ENCODE results near the gene AFG1L.
"Not testable (repeated sequence)": the region's sequence is repeated elsewhere in the genome, so short reads cannot be mapped to it uniquely, and the experiment has no call there.

AFG1L gene

DNA sequence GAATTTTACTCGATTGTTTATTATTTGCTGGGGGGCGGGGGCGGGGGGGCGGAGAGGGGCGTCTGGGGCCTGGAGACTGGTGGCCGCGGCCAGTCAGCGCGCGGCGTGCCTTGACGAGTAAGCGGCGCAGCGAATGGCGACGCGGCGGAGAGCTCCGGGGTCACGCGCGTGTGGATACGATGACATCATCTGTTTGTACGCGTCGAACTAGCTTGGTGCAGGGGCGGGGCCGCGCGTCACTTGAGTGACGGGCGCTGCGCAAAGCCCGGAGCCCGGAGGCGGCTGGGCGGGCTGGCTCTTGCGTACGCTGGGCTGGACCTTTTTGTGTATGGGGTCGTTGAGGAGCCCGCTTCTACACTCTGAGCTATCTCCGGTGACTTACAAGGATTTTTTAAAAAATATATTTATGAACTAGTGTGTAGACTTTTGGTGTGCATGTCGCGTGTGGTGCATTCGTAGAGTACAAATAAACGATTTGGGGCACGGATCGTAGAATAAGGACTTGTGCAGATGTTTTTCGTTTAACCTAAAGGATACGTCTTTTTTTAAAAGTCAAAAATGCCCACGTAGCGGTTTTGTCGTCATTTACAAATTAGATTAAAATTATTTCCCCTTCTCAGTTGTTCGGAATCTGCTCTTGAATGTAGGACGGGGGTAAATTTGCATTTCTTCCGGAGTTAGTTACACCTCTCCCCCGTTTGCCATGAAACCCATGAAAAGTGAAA is 263.7 kb downstream of the AFG1L start:
- DNase-seq (ENCODE audit: low spot score): peak; percentile 85

DNA sequence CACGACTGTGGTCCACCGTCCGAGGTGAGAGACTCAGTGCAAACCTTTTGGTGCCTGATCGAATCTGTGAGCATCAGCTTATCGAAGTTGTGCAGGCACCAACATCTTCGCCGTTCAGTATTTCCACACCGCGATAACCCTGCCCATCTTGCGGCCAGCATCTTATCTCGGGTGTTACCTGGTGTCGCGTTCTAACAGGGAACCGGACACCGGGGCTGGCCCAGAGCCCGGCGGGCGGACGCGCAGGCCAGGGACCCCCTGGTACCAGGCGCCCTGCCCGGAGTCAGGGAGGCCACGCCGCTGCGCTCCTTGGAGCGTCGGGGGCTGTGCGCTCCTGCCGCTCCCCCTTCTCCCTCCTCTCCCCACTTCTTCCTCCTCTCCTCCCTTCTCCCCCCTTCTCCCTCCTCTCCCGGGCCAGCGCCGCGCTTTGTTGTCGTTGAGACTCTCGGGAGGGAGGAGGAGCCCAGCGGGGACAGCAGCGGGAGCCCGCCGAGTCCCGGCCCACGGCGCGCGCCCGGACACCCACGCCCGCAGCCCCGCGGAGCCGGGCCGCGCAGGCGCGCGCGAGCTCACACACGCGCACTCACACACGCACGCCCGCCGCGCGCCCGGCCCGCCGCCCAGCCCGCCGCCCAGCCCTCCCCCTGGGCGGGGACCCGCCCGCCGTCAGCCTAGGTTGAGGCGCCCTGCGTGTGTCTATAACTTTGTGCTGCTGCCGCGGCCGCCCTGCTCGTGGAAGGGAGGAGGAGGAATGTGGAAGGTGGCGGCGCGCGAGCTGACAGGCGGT is 264.4 kb downstream of the AFG1L start:
- DNase-seq (ENCODE audit: low spot score): peak; percentile 70

DNA sequence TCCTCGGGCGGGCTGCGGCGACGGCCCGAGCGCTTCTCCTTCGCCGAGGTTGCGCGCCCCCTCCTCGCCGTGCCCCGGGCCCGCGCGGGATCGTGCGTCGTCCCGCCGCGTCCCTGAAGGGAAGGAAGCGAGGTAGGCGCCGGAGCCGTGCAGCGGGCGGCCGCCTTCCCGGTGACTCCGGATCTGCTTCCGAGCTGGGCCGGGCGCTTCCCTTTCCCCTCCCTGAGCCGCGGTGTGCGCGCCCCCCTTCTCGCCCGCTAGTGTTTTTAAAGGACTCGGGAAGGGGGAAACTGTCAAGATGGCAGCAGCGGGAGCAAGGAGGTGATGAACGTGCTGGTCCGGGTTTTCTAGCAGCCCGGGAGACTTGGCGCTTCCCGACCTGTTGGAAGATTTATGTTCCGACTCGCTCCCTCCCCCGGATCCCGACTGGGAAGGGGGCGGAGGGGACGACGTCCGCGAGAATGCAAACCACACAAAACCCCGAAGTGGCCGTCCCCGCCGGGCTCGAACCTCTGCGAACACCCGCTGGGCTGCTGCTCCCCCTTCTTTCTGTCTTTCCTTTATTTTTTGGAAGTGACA is 265.1 kb downstream of the AFG1L start:
- peak; percentile 33 for DNase-seq (ENCODE audit: low spot score)

DNA sequence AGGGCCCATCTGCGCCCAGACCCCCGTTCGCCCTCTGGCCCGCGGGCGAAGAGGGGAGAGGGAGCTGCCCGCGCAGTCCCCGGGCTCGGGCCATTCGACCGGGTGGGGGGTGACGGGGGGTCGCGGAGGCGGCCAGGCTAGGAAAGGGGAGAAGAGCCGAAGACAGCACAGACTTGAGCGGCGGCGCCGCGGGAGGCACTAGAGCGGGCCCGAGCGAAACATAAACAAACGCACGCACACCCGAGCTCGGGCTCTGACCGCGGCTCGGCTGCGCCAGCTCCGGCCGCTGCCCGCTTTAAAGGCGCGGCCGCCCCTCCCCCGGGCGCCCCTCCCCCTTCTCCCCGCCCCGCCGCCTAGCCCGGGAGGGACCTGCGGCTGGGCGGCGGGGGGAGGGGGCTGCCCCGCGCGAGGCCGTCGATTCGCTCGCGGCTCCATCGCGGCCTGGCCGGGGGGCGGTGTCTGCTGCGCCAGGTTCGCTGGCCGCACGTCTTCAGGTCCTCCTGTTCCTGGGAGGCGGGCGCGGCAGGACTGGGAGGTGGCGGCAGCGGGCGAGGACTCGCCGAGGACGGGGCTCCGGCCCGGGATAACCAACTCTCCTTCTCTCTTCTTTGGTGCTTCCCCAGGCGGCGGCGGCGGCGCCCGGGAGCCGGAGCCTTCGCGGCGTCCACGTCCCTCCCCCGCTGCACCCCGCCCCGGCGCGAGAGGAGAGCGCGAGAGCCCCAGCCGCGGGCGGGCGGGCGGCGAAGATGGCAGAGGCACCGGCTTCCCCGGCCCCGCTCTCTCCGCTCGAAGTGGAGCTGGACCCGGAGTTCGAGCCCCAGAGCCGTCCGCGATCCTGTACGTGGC is 265.8 kb downstream of the AFG1L start, which contains the start of gene FOXO3:
TSS of gene FOXO3 (plus strand) at position 455 of the 846 bp plus-strand sequence. CDS start at position 747, 292 bp downstream.
- DNase-seq (ENCODE audit: low spot score): no peak

DNA sequence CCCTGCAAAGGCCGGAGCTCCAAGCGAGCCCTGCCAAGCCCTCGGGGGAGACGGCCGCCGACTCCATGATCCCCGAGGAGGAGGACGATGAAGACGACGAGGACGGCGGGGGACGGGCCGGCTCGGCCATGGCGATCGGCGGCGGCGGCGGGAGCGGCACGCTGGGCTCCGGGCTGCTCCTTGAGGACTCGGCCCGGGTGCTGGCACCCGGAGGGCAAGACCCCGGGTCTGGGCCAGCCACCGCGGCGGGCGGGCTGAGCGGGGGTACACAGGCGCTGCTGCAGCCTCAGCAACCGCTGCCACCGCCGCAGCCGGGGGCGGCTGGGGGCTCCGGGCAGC is 266.4 kb downstream of the AFG1L start:
- DNase-seq (ENCODE audit: low spot score): not testable (repeated sequence)

DNA sequence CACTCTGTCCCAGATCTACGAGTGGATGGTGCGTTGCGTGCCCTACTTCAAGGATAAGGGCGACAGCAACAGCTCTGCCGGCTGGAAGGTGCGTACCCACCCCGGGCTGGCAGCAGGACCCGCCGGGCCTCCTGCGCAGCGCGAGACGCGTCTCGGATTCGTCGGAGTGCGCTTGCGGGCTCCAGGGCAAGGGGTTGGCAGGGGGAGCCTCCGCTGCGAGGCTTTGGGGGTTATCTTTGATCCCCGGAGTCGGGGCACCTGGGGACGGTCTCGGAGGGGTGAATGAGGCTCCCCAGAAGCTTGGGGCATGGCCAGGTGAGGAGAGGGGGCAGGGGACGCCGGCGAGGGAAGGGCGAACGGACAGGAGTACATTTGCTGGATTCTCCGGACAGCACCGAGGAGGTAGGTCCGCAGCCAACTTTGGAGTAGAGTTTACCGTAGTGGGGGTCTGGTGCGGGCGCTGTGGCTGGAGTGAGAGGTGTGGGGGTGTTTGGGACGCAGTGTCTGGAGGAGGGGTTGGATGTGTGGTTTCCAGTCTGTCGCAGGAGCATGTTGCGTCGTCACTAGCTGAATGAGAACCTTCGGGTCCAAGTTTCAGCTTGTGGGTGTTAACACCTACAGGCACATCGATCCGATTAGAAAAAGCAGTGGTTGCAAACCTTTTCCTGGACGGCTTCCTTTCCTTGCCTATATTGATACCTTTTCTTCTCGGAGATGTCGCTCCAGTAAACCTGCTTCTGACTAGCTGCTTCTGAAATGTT is 267.1 kb downstream of the AFG1L start:
- DNase-seq (ENCODE audit: low spot score): no peak

DNA sequence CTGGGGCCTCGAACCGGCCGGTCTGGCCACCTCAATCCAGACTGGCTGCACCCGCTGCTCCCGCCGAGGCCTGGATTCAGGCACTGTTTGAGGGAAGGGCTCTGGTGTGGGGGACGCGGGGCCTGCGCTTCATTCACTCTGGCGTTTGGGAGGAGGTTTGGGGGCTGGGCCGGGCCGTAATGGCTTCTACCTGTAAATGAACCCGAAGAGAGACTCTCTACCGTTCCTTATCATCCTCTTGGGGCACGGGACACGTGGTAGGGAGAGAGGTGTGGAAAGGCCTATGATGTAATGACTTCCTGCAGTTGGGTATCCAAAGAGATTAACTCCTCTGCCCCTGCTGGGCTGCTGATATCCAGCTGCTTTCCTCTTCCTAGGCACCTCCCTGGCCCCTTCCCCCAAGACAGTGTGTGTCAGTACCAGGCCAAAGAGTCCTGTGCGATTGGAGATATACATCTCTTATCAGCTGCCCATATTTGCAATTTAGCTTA is 267.7 kb downstream of the AFG1L start:
- DNase-seq (ENCODE audit: low spot score): no peak

DNA sequence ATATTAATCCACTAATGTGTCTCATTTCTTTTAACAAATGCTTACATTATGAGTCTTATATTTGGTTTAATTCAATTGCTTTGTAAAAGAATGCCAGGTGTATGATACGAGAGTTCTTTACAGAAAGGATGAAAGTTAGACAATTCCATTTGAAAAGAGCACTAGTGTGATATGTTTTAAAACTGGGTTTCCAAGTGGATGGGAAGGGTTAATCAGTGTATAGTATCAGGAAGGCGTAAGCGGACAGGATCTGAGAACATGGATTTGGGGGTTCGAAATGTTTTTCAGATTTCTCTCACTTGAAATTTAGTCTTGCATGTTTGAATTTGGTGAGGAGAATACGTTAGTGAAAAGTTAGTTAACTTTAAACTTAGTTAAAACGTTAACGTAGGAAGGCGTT is 268.4 kb downstream of the AFG1L start:
- DNase-seq (ENCODE audit: low spot score): no peak

DNA sequence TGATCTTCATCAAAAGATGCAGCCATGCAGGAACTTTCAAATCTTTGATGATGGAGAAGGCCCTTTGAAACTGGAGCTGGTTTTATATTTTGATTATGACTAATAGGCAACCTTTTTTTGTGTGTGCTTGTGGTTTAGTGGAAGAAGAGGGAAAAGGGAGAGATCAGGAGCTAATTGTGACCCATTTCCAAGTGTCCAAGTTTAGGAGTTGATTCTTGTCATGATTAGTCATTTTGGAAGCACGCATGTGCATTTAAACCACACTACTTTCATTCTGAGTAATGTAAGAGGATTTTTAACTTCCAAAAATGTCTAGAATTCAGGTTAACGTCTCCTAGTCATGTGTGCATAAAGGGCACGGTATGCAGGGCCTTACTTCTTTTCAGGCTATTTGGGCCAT is 269.3 kb downstream of the AFG1L start:
- peak; percentile 40 for DNase-seq (ENCODE audit: low spot score)

DNA sequence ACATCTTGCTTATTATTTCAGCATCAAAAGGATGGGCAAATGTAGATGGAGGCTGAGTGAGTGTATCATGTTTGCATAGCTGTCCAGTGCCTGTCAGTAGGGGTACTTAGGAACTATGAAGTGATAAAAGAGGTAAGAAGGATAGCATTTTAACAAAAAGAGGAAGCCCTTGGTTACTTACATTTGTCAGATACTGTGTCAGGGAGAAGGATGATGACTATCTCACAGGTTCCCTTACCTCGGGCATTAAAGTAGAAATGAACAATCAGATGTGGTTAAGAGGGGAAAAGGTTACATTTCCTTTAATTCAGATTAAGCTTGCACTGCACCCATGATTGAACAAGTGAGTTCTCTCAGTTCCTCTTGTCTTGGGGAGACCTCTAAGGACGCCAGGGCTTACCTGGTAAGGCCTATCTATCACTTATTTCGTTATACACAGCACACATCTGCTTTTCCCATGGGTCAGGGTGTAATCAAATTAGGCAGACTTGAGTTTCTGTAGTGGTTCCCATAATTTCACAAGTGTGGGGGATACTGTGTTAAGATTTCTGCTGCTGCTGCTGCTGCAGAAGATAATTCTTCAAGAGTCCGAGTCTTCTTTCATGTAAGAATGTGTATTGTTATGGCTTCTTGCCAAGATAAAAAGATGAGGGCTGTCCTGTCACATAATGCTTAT is 270.4 kb downstream of the AFG1L start:
- DNase-seq (ENCODE audit: low spot score): no peak

DNA sequence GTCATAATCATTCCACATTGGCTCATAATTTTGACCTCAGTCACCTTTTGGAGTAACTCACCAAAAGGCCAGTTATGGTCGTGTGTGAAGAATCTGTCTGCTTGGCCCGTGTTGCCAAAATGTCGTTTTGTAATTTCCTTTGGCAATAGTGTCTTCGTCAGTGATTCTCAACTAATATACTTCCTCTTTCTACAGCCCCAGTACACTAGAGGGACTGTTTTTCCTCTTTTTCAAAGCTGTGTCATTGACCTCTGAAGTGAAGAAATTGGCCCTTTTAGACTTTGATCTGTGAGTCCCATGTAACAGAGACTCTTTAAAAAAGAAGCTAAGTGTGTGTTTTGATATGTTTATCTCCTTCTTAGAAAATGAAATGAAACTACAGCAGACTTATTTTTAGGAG is 271.0 kb downstream of the AFG1L start:
- DNase-seq (ENCODE audit: low spot score): no peak

DNA sequence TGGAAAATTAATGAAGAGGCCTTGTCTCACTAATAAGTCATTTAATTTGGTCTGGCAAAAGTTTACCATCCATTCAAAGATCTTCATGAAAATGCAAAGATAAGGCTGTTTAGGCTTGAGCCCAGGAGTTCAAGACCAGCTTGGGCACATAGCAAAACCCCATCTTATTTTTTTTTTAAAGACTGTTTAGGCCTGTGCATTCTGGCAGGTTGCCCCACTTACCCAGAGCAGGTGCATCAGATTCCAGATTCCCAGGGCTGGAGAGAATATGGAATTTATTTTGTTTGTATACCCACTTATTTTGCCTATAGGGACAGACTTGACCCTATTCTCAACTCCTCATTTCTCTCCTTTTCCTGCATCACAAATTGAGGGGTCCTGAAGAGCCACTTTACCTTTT is 271.6 kb downstream of the AFG1L start:
- no peak for DNase-seq (ENCODE audit: low spot score)

DNA sequence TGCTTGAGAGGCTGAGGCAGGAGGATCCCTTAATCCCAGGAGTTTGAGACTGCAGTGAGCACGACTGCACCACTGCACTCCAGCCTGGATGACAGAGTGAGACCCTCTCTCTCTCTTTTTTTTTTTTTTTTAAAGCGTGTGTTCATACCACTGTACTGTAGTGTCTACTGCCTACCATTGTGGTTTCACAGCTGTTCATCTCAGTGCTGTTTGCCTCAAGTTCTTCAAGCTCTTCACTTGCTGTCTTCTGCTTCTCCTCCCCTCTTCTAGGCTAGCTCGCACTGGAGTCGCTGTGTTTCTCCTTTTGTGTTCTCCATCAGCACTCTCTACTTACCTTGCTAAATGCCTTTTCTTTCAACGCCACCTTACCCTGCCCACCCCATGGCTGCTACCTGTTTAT is 273.2 kb downstream of the AFG1L start:
- no peak for DNase-seq (ENCODE audit: low spot score)

DNA sequence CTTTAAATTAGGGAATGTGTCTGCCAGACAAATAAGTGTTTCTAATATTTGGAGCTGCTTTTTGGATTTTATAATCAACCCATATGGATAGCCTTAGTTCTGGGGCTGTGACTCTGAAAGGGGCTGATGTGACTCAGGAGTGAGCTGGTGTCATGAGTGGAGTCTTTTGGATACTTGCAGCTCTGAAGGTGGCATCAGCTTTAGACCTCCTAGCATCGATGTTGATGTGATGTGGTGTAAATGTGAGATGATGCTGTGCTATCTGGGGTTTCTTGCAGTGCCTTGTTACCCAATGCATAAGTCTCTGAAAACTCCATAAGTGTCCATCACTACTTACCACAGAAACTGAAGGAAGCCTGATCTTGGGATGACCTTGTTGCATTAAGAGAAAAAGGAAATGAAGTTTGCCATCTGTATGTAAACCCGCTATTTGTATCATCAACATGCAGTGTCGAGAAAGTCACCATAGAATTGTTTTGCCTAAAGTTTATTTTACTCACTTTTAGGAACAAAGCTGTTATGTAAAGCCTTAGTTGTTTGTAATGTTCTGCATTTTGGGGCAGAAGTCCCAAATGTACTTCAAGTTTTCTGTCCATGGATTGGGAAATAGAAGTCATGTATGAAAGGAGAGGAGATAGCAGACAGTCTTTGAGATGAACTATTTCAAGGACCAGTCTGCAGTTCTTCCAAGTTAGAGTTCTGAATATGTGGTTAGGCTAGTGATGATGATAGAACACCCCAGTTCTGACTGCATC is 273.9 kb downstream of the AFG1L start:
- DNase-seq (ENCODE audit: low spot score): no peak

DNA sequence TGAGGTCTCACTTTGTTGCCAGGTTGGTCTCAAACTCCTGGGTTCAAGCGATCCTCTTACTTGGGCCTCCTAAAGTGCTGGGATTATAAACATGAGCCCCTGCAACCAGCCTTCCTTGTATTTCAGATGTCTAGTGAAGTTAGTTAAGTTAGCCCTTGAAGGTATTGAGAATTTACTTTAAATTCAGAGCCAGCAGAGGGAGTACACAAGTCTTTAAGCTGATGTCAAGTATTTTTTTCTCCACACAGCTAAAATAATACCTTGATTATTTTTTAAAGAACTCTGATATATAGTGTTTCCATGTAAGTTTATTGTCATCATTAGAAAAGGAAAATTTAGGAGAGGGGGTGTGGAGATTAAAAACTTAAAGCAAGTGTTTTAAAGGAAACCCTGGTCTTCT is 275.7 kb downstream of the AFG1L start:
- no peak for DNase-seq (ENCODE audit: low spot score)

DNA sequence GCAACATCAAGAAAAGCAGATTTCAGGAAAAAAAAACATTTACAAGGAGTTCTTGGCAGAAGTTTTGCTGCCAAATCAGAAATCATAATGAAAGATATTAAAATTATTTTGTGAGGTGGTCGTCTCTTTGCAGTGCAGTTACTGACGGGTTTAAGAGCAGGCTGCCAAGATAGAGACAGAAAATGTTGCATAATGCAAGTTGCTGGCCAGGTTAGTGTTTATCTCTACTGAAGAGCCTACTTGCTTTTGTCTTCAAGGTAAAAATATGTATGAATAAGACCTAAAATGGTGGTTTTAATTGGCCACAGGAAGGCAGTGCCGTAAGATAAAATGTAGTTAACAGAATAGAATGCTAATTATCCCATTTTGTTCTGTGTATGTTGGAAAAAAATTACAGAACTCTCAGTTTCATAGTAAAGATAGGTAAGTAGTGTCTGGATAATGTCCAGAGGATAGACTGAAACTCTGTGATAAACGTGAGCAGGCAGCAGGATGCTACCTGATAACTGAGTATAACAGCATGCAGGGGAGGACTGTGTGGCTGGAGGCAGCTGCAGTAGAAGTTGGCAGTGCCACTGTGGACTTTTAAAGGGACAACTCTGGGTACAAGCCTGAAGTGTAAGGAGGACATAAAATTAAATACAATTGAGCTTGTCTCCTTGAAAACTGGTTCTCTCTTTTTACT is 279.7 kb downstream of the AFG1L start:
- DNase-seq (ENCODE audit: low spot score): no peak

Measured in COLO829 (cell line).